Skeletal muscle cell (primary cell): ENCODE data around the gene CSMD2.

Experiments used
- DNase-seq: peaks from one replicate; pipeline ENCODE4 v3.0.0-alpha.2; 2010; ENCODE audit warnings: low read depth
- H3K4me3 ChIP-seq: 2 replicates; pipeline ENCODE4 v1.5.1; 2011; ENCODE audit warnings: low read depth, mild to moderate bottlenecking, control low read depth, low read length, moderate library complexity

Gene CSMD2

DNA sequence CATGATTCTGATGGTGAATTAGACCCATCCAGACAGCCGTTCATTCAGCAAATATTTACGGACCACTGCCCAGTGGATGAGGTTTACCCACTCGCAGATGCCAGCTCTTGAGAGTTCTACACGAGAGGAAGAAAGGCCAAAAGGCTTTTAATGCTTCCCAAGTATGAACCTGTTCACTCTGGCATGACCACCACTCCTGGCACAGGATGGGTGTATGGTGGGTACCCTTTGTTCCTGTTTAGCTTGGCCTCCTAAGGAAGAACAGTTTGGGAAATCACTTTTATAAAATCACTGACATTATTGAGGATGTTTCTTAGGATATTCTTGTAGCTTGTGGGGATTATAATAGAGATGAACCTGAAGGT, 233.9 kb downstream of the CSMD2 start:
- no peak overlapping the region for H3K4me3 ChIP-seq
- DNase-seq: no peak

DNA sequence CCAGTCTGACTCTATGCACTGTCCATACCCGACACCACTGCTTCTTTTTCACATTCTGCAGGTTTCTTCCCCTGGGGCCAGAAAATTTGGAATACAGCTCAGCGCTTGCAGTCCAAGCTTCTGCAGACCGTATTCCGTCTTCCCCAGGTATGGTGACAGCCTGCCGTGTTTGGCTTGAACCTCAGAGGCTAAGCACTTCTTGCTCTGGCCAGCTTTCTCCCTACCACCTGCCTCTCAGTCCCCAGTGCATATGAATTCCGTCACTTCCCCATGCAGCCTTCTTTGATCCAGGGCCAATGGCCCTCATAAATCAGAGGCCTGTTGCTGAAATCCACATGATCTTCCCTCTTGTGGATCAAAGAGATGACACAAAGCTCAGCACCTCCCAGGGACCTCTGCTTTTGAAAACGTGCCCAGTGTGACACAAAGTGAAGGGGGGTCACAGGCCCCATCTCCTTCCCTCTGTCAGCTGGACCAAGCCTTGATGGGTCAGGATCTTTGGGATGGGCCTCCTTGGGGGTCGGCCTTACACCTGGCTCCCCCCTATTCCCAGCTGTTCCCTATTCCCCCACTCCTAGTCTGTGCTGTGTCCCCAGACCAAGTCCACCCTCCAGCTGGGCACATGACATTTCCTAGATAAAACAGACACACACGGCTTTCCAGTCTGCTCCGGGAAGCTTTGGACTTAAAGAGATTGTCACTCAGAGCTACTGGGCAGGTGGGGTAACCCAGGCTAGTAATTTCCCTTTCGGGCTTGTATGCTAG, 234.5 kb downstream of the CSMD2 start:
- DNase-seq: no peak
- H3K4me3 ChIP-seq: no peak overlapping the region

DNA sequence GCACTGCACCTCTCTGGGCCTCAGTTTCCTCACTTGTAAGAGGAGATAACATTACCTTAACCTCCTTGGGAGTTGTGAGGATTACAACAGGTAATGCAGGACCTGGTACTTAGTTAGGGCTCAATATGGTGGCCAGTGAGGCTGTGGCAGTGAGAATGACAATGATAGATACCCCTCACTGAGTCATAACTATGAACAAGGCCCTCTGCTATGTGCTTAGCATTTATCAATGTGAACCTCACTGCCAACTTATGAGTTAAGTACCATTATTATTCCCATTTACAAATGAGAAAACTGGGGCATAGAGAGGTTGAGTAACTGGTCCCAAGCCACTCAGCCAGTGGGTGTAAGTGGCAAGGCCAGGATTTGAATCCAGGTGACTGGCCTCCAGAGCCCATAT, 236.8 kb downstream of the CSMD2 start:
- no peak for DNase-seq
- H3K4me3 ChIP-seq: no peak overlapping the region

DNA sequence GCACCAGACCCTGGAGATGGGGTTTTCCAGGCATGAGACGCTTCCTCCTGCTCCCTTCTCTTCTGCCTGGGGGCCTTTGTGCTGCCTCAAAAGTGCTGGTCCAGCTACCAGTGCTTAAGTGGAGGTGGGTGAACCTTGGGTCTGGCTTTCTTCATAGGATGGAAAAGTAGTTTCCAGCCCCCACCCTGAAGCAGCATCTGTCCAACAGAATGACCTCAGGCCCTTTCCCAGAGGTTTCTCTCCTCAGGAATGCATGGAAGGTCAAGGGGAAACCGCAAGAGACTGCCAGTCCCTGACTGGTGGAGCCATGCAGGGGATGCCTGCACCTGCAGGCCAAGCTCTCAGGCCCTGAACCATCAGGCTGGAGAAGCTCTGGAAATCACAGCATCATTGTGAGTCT, 237.3 kb downstream of the CSMD2 start:
- H3K4me3 ChIP-seq: no peak overlapping the region
- DNase-seq: no peak

DNA sequence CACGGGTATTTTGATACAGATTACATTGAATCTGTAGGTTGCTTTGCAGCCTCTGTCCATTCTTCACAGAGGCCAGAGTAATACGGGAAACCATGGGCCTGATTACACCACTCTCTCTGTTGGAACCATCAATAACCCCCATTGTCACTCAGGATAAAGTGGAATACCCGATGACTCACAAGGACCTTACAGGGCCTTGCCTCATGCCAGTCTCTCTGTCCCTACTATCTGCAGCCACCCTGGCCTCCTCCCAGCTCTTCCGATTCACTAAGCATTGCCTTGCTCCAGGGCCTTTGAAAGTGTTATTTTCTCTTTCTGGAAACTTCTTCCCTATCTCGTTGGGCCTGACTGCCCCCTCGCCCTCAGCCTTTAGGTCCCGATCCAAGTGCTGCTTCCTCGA, 239.4 kb downstream of the CSMD2 start:
- no peak for DNase-seq
- no peak overlapping the region for H3K4me3 ChIP-seq

DNA sequence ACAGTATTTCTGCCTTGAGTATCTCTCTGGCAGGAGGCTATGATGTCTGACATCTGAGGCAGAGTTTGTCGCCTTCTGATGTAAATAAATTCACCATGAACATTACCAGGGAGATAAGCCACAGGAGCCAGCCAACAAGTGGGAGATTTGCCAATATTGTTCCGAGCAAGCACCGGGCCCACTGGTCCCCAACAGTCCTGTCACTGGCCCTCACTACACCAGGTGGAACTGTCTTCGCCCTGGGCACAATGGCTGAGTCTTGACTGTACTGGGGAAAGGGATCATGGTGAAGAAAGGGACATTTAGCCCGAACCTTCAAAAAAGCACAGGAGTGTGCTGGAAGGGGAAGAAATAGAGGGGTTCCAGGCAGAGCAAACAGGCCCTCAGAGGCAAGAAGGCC, 243.7 kb downstream of the CSMD2 start:
- no peak overlapping the region for H3K4me3 ChIP-seq
- DNase-seq: no peak

DNA sequence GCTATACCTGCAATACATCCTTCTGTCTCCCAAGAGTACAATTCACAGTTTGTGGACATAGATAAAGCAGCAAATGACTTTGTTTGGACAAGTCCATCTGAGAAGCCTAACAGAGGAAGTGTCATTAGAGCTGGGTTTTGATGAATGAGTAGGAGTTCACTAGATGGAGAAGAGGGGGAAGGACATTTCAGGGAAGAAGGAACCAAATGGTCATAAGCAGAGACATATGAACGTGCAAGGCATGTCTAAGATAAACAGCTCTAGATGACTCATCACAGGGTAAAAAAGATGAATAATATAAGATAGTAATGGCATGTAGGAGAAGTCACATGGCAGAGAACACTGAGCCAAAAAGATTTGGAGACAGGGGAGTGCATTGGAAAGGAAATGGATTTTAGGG, 246.7 kb downstream of the CSMD2 start:
- no peak for DNase-seq
- H3K4me3 ChIP-seq: no peak overlapping the region

DNA sequence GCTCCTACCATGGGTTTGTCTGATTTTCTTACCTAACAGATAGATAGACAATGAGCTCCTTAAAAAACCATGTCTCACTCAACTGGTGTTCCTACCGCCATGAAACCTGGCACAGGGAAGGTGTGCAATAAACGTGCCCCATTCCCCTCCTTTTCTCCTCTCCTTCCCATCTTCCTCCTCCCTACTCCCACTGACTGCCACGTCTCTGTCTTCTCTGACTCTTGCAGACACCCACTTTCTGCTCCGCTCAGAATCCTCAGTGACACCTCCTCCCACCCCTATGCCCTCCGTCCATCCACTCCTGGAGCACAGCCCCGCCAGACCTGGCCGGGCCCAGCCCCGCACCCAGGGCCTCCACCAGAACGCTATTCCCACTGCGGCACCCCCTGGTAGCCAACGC, 248.2 kb downstream of the CSMD2 start:
- DNase-seq: no peak
- no peak overlapping the region for H3K4me3 ChIP-seq

DNA sequence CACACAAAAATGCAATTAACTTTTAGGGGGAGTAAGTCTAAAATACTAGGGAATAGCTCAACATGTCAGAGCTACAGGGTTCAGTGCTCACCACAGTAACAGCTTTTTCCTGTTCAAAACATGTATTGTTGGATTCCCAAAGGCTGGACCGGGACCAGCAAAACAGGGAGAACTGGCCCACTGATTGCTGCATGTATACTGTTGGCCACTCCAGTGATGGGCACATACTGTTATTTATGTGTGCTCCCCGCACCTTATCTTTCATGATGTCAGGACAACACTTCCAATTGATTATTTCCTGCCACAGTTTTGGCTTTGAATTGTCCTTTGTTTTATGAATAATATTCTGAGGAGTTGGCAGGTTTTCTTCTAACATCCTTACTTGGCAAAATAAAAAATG, 250.5 kb downstream of the CSMD2 start:
- no peak for DNase-seq
- no peak overlapping the region for H3K4me3 ChIP-seq

DNA sequence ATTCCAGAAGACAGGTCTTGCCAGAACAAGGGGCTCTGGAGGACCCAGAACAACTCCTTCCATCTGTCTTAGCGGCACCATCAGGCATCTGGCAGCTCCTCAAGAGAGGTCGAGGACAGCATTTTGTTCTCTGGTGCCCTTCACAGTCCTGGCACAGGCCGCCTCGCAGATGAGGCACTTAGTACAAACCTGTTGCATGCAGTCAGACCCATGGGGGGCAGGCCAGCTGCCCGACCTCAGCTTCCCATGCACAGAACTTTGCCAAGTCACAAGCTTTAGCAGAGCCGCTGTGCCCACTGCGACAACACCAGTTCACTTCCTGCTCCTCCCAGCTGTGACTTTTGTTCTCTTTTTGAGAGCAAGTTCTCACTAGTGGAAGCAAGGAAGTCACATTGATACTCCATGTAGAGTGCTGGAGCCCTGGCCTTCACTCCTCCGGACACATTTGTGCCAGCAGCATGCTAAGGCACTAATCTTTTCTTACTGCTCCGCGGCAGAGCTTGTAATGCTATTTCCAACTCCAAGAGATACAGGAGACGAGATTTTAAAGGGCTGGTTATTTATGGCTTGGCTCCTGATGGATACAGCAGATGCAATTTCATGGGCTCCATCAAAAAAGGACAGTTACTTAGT, 256.6 kb downstream of the CSMD2 start:
- no peak overlapping the region for H3K4me3 ChIP-seq
- no peak for DNase-seq

DNA sequence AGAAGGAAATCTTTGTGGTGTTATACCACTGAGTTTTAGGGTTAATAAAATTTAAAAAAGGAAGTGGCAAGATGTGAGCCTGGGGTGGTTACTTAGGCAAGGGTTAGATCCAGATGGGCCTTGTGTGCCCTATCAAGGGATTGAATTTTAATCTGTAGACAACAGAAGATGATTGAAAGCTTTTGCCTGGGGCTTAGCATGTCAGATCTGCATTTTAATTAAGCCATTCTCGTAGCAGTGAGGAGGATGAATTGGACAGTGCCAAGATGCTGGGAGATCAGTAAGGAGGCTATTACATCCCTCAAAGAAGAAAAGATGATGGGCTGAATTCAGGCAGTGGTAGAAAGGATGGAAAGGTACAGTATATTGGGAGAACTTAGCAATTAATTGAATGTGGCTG, 258.9 kb downstream of the CSMD2 start:
- DNase-seq: no peak
- H3K4me3 ChIP-seq: no peak overlapping the region

DNA sequence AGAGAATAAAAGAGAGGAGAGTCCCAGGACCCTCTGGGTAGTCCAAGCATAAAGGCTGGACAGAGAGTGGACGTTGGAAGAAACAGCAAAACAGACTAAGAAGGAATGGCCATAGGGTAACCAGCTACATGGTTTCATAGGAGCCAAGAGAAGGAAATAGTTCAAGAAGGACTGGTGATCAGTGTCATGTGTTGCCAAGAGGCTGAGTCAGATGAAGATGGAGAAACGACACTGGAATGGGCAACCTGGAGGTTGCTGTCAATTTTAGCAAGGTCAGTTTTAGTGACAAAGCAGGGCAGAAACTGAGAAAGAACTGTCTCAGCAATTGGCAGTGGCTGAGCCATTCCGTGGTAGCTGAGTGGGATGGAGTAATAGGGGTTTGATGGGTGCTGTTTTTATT, 259.8 kb downstream of the CSMD2 start:
- no peak for DNase-seq
- H3K4me3 ChIP-seq: no peak overlapping the region

DNA sequence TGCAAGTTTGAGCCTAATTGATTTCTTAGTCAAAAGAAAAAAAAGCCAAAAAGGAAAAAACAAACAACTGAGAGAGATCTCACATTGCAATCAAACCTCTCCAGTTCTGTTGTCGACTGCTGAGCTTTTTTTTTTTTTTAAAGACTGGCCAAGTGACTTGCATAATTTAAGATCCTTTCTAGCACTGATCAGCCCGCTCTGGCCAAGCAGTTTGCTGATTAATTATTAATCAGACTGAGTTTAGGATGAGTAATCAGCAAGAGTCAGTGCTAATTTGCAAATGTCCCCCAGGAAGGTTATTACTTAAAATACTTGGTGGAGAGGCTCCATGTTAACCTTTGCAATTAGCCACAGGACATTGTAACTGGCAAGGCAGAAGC, 261.8 kb downstream of the CSMD2 start:
- H3K4me3 ChIP-seq: no peak overlapping the region
- DNase-seq: no peak

DNA sequence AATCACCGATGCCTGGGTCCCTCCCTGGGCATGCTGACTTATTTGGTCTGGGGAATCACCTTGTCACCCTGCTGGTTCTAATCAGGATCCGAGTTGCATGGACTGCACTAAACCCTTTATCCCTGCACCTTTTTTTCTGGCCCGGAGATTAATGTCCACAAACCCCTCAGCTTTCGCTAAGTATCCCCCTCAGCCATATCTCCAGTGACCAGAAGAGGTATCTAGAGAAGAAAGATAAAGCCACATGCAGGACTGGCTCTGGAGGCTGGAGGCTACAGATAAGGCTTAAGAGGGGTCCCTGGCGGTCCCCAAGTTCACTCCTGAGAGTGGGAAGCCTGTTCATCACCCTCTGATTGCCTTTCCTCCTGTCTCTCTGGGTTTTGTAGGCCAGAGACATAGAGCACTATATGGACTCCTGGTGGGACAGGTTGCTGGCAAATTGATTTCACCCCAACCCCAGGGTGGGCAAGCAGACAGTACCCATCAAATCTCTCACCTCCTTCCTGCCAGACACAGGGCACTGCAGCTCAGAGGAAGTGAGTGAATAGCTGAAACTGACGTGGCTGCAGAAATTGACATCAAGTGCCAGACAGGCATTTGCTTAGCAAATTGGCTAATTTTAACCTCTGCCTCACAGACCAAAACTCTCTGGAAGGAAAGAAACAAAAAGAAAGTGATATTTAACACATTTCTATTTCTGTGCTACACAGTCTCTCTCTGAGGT, 262.4 kb downstream of the CSMD2 start:
- H3K4me3 ChIP-seq: no peak overlapping the region
- DNase-seq: no peak

DNA sequence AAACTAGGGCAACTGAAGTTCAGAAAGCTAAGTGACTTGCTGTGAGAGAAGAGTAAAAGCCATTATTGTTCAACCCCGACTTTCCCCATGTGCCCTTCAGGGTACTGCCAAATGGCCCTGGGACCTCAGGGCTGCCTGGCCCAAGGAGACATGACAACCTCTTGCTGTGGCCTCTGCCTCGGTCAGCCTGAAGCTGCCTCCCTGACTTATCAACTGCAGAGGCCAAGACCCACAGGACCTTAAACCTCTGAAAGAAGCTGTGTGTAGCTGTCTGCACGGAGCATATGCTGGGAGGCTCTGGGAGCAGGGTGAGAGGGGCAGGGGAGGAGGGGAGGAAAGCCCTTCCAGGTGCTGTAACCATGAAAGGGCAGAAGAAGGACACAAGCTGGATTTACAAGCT, 265.3 kb downstream of the CSMD2 start:
- no peak for DNase-seq
- H3K4me3 ChIP-seq: no peak overlapping the region

DNA sequence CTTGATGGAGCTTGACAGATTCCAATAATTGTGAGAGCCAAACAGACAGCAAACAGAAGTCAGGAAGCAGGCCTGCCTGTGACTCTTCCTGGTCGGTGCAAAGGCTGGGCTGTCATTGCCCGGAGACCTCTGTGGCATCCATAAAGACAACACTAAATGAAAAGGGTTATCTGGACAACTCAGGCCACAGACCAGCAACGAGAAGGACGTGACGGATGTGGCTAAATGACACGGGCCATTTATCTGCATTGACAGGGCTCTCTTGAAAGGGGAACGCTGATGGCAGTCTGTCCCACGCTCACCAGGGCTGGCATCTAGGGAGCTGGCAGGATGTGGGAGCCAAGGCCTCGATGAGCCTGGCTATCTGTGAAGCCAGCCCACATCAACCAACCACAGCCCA, 266.1 kb downstream of the CSMD2 start:
- DNase-seq: no peak
- H3K4me3 ChIP-seq: no peak overlapping the region

DNA sequence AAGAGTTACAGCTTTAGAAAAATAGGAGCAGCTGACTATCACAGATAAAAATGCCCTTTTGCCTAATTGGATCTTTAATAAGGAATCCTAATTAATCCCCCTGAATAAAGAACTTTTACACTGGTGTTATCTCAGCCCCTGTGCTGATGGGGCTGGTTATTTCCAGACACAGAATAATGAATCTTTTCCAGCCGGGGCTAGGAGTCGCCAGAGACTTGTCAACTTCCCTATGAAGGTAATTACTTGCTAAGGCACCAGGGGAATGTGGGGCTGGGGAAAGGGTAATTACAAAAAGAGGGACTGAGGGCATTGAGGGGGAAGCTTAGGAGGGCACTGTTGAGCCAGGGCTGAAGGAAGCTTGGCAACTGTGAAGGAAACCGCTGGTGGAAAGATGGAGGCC, 266.6 kb downstream of the CSMD2 start:
- DNase-seq: no peak
- no peak overlapping the region for H3K4me3 ChIP-seq

DNA sequence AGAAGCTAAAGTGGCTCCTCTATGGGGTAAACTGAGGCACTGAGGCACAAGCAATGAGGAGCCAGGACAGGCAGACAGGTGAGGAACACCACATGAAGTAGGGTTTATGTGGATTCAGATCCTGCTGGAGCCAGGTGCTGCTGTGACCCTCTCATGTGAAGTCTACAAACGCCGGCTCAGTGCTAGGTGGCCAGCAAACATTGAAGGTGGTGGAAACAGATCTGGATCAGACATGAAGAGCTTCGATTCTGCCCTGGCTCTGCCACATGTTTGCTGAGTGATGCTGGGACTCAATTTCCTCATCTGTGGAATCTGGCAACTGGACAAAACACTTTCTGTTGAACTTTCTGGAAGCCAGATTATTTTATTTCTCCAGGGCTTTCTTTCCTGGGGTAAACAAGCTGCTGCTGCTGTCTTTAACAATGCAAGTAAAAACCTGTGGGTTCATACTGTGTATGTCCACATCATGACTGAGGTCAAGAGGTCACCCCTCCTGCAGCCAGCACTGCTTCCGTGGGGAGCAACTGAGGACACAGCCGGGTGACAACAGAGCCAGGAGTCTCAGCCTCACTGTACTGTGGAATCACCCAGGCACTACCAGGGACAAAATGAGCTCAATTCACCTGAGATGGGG, 267.8 kb downstream of the CSMD2 start:
- no peak overlapping the region for H3K4me3 ChIP-seq
- DNase-seq: no peak

DNA sequence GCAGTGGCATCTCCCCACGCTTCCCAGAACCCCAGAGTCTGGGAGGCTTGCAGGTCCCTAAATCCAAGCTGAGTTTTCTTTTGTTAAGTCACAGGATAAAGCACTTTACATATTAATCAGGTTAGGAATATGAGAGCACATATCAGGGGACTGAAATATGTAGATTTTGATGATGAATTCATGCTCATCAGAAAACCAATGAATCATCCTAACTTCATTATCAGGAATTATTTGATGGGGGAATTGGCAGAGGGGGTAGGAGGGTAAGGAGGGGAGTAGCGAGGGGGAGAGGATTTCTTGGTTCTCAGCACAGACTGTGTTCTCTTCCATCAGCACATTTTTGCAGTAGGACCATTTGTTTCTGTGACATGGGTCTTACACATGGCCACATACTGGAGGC, 269.1 kb downstream of the CSMD2 start:
- no peak overlapping the region for H3K4me3 ChIP-seq
- no peak for DNase-seq

DNA sequence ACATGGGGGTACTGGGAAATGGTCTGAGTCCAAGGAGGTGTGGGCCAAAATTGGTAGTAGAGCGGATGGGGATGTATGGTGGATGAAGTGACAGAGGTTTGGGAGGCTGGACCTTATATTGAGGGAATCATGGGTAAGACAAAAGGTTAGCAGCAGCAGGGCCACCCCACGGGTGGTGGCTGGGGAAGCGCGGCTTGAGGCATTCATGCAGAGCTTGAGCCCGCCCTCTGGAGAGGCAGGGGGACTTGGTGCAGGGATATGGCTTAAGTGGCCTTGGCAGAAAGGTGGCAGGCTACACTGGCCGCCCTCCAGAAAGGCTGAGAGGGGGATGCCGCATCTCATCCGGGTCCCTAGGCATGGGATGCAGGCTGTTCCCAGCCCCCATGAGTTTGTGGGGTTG, 269.6 kb downstream of the CSMD2 start:
- H3K4me3 ChIP-seq: no peak overlapping the region
- DNase-seq: no peak
